ENCODE data around the gene CLTRN. TPM values are rescaled to one million over a fixed set of nuclear protein-coding genes. Genes with fewer than 3 reads are reported as not detected.

The CLTRN gene
- total RNA-seq, 1 experiment from 2014 or later: 1.8 TPM

DNA sequence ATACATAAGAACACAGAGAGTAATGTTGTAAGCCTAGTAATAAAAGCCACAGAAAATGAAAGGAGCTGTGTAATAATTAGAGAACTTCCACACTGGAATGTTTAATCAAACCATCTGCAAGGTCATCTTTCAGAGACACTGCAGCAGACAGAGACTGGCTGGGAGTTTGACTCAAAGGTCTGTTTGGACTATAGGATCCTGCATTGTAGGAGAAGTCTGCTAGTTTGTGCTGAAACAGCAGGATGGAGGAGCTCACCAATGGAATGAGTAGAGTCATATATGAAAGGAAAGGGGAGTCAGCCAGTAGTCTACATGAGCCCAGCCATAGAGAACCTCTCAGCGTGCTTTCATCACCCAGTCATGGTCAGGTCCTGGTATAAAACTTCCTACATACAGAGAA, 59.4 kb downstream of the CLTRN start:
- Histone ChIP-seq H3K9me3 (ENCODE audit: control insufficient read depth, low read depth, low read length) (no peaks in the 10 kb centered on the region), H4K20me1 (ENCODE audit: control insufficient read depth, insufficient read depth, insufficient read length) (no peaks in the 10 kb centered on the region), H3K79me1 (ENCODE audit: insufficient read depth, low read depth, low read length, poor library complexity, severe bottlenecking) (no peaks in the 10 kb centered on the region), H2BK120ac (ENCODE audit: low read depth, low read length, poor library complexity, severe bottlenecking) (no peak overlapping the region), H3K56ac (ENCODE audit: insufficient read length, low read depth, low read length) (no peak overlapping the region), H2AK5ac (ENCODE audit: insufficient read length, low read length) (no peak overlapping the region), H4K5ac (ENCODE audit: insufficient read length, low read depth, low read length) (no peak overlapping the region), H2BK20ac (ENCODE audit: low read depth, low read length, poor library complexity, severe bottlenecking) (no peak overlapping the region), H3K79me2 (ENCODE audit: insufficient read depth, low read length) (no peaks in the 10 kb centered on the region), H3K23ac (ENCODE audit: insufficient read length, low read depth, low read length) (no peak overlapping the region), H3K27me3 (ENCODE audit: insufficient read depth, low read length) (no peaks in the 10 kb centered on the region), H3K14ac (ENCODE audit: insufficient read depth, low read length) (no peak overlapping the region), H3K4me2 (ENCODE audit: insufficient read depth, insufficient read length, low read length) (no peak overlapping the region), H2BK15ac (ENCODE audit: low read depth, low read length) (no peak overlapping the region), H4K8ac (replicated peaks; ENCODE audit: insufficient read length, low read depth, low read length) (no peak overlapping the region), H2AFZ (ENCODE audit: low read length) (no peak overlapping the region), H3K18ac (ENCODE audit: insufficient read length, low read depth, low read length) (no peak overlapping the region), H4K91ac (ENCODE audit: insufficient read length, low read depth, low read length) (no peak overlapping the region), H2BK12ac (ENCODE audit: insufficient read length, low read depth, low read length) (no peak overlapping the region), H2BK5ac (ENCODE audit: insufficient read length, low read length) (no peak overlapping the region), H3T11ph (ENCODE audit: low read length) (no peak overlapping the region), H3K9ac (ENCODE audit: extremely low read depth, insufficient read length, low read length) (no peak overlapping the region), H3K4me1 (ENCODE audit: insufficient read depth, low read length) (no peaks in the 10 kb centered on the region; the same call in 1 of the 2 replicates), H3K4ac (ENCODE audit: low read depth, low read length) (no peak overlapping the region), H3K23me2 (ENCODE audit: insufficient read length, low read depth, low read length, poor library complexity, severe bottlenecking) (no peaks in the 10 kb centered on the region), H3K27ac (ENCODE audit: insufficient read length, low read depth, low read length) (no peak overlapping the region)
- H3K4me3 Mint-ChIP-seq: no peak overlapping the region
- no CpG with 5 or more reads among the region's 1 CpG for WGBS (ENCODE audit: extremely low coverage, insufficient read length, low lambda C conversion rate)
- no peaks in the 10 kb centered on the region for H3K27me3 Mint-ChIP-seq (ENCODE audit: low read depth)
- peaks cover 0 to 1% (median 0%) of the 10 kb centered on the region in 3 experiments; a peak in 1 of 7 replicates for H3K36me3 Mint-ChIP-seq (ENCODE audit: insufficient read depth in 1 of 3, low read depth in 3 of 3)
- no peak overlapping the region for H3K27ac Mint-ChIP-seq
- DNase-seq: no peak
- no peaks in the 10 kb centered on the region for H3K9me3 Mint-ChIP-seq
- TF ChIP-seq, protein P1, sequence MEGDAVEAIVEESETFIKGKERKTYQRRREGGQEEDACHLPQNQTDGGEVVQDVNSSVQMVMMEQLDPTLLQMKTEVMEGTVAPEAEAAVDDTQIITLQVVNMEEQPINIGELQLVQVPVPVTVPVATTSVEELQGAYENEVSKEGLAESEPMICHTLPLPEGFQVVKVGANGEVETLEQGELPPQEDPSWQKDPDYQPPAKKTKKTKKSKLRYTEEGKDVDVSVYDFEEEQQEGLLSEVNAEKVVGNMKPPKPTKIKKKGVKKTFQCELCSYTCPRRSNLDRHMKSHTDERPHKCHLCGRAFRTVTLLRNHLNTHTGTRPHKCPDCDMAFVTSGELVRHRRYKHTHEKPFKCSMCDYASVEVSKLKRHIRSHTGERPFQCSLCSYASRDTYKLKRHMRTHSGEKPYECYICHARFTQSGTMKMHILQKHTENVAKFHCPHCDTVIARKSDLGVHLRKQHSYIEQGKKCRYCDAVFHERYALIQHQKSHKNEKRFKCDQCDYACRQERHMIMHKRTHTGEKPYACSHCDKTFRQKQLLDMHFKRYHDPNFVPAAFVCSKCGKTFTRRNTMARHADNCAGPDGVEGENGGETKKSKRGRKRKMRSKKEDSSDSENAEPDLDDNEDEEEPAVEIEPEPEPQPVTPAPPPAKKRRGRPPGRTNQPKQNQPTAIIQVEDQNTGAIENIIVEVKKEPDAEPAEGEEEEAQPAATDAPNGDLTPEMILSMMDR (conservative IDR thresholded peaks at IDR 0.05): no peak
- H3K4me1 Mint-ChIP-seq: peaks cover 3 to 4% of the 10 kb centered on the region in 2 experiments; a peak in 2 of 4 replicates

Data from H9 (cell line).